WTC11 (cell line): Measurements from ENCODE around the gene HS1BP3.

Source experiments
- ELF4 ChIP-seq: sonication (generic); formaldehyde crosslinking; IDR thresholded peaks from 2 replicates; pipeline ENCODE4 v1.8.1; 2022; ENCODE audit warnings: low read depth, mild to moderate bottlenecking, moderate library complexity, missing genetic modification reagents
- JUN ChIP-seq: sonication (generic); formaldehyde crosslinking; IDR thresholded peaks from 2 replicates; pipeline ENCODE4 v1.8.0; 2023; ENCODE audit warnings: mild to moderate bottlenecking, missing genetic modification reagents
- MXD4 ChIP-seq: fragments of 250-450 bp; sonication (Bioruptor Pico); IDR thresholded peaks from 2 replicates; pipeline ENCODE4 v1.8.0; 2021; ENCODE audit warnings: mild to moderate bottlenecking, moderate library complexity, borderline replicate concordance
- TEAD4 ChIP-seq: sonication (generic); formaldehyde crosslinking; IDR thresholded peaks from 2 replicates; pipeline ENCODE4 v1.8.0; 2022; ENCODE audit warnings: mild to moderate bottlenecking, missing genetic modification reagents
- ZNF317 ChIP-seq: sonication (generic); formaldehyde crosslinking; IDR thresholded peaks from 2 replicates; pipeline ENCODE4 v1.8.1; 2023; ENCODE audit warnings: low read depth, mild to moderate bottlenecking, moderate library complexity, missing genetic modification reagents, borderline replicate concordance
- TF ChIP-seq, protein P1 (sequence below): fragments of 200-600 bp; IDR thresholded peaks from 2 replicates; pipeline ENCODE4 v1.8.0; 2022; ENCODE audit warnings: antibody characterized with exemption
- TF ChIP-seq, protein P2 (sequence below): sonication (generic); formaldehyde crosslinking; IDR thresholded peaks from 2 replicates; pipeline ENCODE4 v1.8.1; 2022; ENCODE audit warnings: mild to moderate bottlenecking, moderate library complexity, missing genetic modification reagents
- TF ChIP-seq, protein P3 (sequence below): sonication (generic); formaldehyde crosslinking; IDR thresholded peaks from 2 replicates; pipeline ENCODE4 v1.8.1; 2023; ENCODE audit warnings: mild to moderate bottlenecking, moderate library complexity, missing genetic modification reagents
- TF ChIP-seq, protein P4 (sequence below): sonication (generic); formaldehyde crosslinking; IDR thresholded peaks from 2 replicates; pipeline ENCODE4 v1.8.0; 2022; ENCODE audit warnings: mild to moderate bottlenecking, missing genetic modification reagents
- TF ChIP-seq, protein P5 (sequence below): fragments of 250-450 bp; sonication (Bioruptor Pico); IDR thresholded peaks from 2 replicates; pipeline ENCODE4 v2.1.2; 2022; ENCODE audit warnings: mild to moderate bottlenecking, moderate library complexity

DNA sequence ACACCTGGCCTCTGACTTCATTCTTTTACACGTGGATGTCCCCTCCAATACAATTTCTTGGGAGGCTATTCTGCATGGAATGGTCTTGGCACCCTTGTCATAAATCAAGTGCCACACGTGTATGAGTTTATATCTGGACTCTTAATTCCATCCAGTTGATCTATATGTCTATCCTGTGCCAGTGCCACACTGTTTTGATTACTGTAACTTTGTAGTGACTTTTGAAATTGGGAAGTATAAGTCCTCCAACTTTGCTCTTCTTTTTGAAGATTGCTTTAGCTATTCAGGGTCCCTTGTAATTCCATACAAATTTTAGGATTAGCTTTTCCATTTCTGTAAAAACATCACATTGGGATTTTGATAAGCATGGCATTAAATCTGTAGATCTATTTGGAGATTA, 43.5 kb downstream of the HS1BP3 start:
- no peak for TF ChIP-seq MXD4 (CRISPR knock-in tag)
- TF ChIP-seq, protein P1, sequence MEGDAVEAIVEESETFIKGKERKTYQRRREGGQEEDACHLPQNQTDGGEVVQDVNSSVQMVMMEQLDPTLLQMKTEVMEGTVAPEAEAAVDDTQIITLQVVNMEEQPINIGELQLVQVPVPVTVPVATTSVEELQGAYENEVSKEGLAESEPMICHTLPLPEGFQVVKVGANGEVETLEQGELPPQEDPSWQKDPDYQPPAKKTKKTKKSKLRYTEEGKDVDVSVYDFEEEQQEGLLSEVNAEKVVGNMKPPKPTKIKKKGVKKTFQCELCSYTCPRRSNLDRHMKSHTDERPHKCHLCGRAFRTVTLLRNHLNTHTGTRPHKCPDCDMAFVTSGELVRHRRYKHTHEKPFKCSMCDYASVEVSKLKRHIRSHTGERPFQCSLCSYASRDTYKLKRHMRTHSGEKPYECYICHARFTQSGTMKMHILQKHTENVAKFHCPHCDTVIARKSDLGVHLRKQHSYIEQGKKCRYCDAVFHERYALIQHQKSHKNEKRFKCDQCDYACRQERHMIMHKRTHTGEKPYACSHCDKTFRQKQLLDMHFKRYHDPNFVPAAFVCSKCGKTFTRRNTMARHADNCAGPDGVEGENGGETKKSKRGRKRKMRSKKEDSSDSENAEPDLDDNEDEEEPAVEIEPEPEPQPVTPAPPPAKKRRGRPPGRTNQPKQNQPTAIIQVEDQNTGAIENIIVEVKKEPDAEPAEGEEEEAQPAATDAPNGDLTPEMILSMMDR, result no peak
- TF ChIP-seq, protein P2, sequence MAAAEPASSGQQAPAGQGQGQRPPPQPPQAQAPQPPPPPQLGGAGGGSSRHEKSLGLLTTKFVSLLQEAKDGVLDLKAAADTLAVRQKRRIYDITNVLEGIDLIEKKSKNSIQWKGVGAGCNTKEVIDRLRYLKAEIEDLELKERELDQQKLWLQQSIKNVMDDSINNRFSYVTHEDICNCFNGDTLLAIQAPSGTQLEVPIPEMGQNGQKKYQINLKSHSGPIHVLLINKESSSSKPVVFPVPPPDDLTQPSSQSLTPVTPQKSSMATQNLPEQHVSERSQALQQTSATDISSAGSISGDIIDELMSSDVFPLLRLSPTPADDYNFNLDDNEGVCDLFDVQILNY (CRISPR knock-in tag), result no peak
- TF ChIP-seq, protein P3, sequence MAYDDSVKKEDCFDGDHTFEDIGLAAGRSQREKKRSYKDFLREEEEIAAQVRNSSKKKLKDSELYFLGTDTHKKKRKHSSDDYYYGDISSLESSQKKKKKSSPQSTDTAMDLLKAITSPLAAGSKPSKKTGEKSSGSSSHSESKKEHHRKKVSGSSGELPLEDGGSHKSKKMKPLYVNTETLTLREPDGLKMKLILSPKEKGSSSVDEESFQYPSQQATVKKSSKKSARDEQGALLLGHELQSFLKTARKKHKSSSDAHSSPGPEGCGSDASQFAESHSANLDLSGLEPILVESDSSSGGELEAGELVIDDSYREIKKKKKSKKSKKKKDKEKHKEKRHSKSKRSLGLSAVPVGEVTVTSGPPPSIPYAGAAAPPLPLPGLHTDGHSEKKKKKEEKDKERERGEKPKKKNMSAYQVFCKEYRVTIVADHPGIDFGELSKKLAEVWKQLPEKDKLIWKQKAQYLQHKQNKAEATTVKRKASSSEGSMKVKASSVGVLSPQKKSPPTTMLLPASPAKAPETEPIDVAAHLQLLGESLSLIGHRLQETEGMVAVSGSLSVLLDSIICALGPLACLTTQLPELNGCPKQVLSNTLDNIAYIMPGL (CRISPR knock-in tag), result no peak
- TF ChIP-seq, protein P4, sequence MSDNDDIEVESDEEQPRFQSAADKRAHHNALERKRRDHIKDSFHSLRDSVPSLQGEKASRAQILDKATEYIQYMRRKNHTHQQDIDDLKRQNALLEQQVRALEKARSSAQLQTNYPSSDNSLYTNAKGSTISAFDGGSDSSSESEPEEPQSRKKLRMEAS (CRISPR knock-in tag), result no peak
- TF ChIP-seq, protein P5, sequence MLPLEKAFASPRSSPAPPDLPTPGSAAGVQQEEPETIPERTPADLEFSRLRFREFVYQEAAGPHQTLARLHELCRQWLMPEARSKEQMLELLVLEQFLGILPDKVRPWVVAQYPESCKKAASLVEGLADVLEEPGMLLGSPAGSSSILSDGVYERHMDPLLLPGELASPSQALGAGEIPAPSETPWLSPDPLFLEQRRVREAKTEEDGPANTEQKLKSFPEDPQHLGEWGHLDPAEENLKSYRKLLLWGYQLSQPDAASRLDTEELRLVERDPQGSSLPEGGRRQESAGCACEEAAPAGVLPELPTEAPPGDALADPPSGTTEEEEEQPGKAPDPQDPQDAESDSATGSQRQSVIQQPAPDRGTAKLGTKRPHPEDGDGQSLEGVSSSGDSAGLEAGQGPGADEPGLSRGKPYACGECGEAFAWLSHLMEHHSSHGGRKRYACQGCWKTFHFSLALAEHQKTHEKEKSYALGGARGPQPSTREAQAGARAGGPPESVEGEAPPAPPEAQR (CRISPR knock-in tag), result no peak
- no peak for TF ChIP-seq ELF4
- TF ChIP-seq JUN, result no peak
- no peak for TF ChIP-seq TEAD4 (CRISPR knock-in tag)
- TF ChIP-seq ZNF317 (CRISPR knock-in tag), result no peak
